Retinal pigment epithelial cell (primary cell): ENCODE results near the gene ZSWIM9.

Experiments
- DNase-seq: peaks from one replicate; pipeline ENCODE4 v3.0.0-alpha.2; 2010; ENCODE audit warnings: low read depth
- H3K4me3 ChIP-seq: 2 replicates; pipeline ENCODE4 v1.5.1; 2011; ENCODE audit warnings: mild to moderate bottlenecking, low read length, control low read depth, moderate library complexity
- TF ChIP-seq, protein P1 (sequence below): conservative IDR thresholded peaks from 2 replicates; pipeline ENCODE4 v1.5.1; 2011; ENCODE audit warnings: low read depth, low read length, control low read depth, inconsistent platforms

Gene ZSWIM9

DNA sequence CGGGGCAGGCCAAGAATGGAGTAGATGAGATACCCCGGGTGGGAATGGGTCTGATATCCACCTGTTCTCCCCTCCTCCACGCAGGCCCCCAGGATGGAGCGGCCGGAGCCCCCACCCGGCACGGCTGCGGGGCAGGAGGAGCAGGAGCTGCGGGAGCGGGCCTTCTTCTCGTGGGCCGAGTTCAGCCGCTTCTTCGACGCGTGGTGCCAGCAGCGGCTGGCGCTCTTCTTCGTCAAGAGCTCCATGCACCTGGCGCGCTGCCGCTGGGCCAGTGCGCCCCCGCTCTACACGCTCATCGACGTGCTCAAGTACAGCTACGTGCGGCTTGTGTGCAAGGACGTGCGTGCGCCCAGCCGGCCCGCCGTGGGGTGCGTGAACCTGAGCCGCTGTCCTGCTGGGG is 1.2 kb downstream of the ZSWIM9 start:
- no peak overlapping the region for H3K4me3 ChIP-seq
- DNase-seq = no peak
- TF ChIP-seq, protein P1, sequence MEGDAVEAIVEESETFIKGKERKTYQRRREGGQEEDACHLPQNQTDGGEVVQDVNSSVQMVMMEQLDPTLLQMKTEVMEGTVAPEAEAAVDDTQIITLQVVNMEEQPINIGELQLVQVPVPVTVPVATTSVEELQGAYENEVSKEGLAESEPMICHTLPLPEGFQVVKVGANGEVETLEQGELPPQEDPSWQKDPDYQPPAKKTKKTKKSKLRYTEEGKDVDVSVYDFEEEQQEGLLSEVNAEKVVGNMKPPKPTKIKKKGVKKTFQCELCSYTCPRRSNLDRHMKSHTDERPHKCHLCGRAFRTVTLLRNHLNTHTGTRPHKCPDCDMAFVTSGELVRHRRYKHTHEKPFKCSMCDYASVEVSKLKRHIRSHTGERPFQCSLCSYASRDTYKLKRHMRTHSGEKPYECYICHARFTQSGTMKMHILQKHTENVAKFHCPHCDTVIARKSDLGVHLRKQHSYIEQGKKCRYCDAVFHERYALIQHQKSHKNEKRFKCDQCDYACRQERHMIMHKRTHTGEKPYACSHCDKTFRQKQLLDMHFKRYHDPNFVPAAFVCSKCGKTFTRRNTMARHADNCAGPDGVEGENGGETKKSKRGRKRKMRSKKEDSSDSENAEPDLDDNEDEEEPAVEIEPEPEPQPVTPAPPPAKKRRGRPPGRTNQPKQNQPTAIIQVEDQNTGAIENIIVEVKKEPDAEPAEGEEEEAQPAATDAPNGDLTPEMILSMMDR = no peak

DNA sequence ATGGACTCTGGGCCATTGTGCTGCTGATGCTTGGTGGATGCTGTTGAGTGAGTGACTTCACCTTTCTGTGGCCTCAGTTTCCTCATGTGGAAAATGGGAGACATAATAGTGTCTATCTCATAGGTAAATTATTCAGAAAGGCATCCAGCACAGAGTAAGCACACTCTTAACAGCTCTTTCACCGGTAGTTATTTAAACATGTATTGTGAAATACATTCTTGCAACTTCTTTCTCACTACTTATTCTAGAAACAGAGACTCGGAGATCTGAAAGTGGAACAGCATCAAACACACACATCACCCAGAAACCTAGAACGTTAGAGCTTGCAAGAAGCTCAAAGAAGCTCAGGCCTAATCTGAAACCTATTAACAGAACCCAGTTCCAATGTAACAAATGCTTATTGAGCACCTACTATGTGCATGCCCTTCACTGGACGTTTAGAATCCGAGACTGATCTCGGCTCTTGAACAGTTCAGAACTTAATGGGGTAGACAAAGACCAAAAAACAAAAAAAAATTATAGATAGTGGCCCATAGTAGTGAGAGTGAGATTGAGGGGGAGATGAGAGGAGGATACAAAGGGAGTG is 4.1 kb downstream of the ZSWIM9 start:
- TF ChIP-seq, protein P1 = no peak
- no peak for DNase-seq
- H3K4me3 ChIP-seq = no peak overlapping the region

DNA sequence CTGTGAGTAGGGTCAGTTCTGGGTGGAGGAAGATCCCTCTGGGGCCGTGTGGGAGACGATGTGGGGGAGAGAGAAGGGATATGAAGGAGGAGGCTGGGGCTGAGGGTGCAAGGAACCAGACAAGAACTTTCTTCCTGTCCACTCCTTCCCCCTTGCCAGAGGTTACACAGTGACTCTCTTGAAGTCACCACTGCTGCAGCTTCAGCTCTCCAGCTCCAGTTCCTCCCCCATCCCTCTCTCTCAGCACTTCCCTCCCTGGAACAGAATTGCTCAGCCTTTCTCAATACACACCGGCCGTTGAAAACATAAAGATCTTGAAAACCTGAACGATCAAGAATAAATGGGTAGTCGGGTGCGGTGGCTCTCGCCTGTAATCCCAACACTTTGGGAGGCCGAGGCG is 5.1 kb downstream of the ZSWIM9 start:
- H3K4me3 ChIP-seq = no peak overlapping the region
- DNase-seq = no peak
- TF ChIP-seq, protein P1 = no peak

DNA sequence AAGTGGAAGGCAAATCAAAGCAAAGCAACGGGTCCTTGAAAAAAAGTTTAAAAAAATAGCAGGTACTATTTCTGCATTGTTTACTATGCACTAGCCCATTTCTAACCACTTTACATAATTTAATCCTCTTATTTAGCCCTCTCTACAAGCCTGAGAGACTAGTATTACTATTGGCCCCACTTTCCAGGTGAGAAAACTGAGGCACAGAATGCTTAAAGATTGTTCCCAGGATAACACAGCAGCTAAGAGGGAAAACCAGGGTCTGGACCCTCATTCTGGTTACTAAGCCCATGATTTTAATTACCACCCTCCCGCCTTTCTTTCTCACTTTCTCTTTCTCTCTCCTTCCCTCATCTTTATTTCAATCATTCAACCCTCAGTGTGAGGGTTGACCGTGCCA is 5.7 kb downstream of the ZSWIM9 start:
- TF ChIP-seq, protein P1 = no peak
- DNase-seq = no peak

DNA sequence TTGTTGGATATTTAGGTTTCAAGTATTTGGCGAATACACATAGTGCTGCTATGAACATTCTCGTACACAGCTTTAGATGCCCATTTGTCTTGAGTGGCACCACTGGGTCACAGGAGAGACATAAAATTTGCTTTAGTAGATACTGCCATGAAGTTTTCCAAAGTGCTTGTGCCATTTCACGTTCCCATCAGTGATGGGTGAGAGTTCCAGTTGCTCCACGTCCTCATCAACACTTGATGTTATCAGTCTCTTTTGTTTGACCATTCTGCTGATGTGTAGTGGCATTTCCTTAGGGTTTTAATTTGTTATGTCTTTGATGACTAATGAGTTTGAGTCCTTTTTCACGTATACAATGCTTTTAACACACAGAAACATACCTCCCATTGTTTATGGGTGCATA is 11.0 kb downstream of the ZSWIM9 start:
- TF ChIP-seq, protein P1 = no peak
- H3K4me3 ChIP-seq = no peak overlapping the region
- no peak for DNase-seq

More for the DNA sequence above, 5.7 kb downstream of the ZSWIM9 start:
- H3K4me3 ChIP-seq = no peak overlapping the region

DNA sequence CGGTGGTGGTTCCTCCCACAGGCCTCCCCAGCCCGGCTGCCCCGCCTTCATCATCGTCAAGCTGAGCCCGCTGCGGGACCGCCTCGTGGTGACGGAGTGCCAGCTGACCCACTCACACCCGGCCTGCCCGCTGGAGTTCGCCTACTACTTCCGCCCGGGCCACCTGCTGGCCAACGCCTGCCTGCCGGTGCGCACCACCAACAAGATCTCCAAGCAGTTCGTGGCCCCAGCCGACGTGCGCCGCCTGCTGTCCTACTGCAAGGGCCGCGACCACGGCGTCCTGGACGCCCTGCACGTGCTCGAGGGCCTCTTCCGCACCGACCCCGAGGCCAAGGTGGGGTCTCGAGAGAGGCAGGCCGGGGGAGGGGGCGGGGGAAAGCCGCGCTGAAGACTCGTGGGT is 12.0 kb downstream of the ZSWIM9 start:
- no peak for DNase-seq
- H3K4me3 ChIP-seq = no peak overlapping the region
- TF ChIP-seq, protein P1 = no peak

DNA sequence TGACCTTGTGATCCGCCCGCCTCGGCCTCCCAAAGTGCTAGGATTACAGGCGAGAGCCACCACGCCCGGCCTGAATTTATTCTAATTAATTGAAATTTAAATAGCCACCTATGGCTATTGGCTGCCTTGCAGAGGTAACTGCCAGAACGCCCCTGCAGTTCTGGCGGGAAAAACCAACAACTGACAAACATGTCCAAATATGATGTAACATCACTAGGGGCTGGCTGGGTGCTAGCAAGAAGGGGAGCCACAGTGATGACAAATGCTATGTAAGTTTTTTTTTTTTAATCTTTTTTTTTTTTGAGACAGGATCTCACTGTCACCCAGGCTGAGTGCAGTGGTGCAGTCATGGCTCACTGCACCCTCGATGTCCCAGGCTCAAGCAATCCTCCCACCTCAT is 12.9 kb downstream of the ZSWIM9 start:
- TF ChIP-seq, protein P1 = no peak

More for the DNA sequence above, 12.9 kb downstream of the ZSWIM9 start:
- DNase-seq = no peak
- no peak overlapping the region for H3K4me3 ChIP-seq
